ENCODE data around the gene CRYBG1.

- TF ChIP-seq CTCF (IDR thresholded peaks at IDR 0.05) (no peak), POLR2A (IDR thresholded peaks at IDR 0.05) (no peak)
These were observed 174.1 kb downstream of the CRYBG1 start for GRCh38 chr6:106534564-106534982.
